Muscle of arm (tissue), 12 donors: Measurements from ENCODE around the gene PC. TPM values are rescaled to one million over a fixed set of nuclear protein-coding genes. Genes with fewer than 3 reads are reported as not detected.

Experiments used
- DNase-seq: peaks from one replicate; pipeline ENCODE4 v3.0.0-alpha.2; 2013
- polyA plus RNA-seq, 12 donors: library from polyadenylated mRNA; unstranded; fragments of 120-200 nt; gene quantifications; one replicate each; pipeline ENCODE4 v1.2.1, GENCODE V29; 2013; ENCODE audit not compliant: insufficient read length in 12 of 12

PC gene
- polyA plus RNA-seq, 12 donors: 5.3 to 22.8 (median 15.5) TPM; not detected in 1

- no peak for DNase-seq
Observed at GRCh38 chr11:66867425-66868040, 90.7 kb downstream of the PC start.

- DNase-seq: peak; percentile 28
Observed at GRCh38 chr11:66866511-66866986, 91.6 kb downstream of the PC start.

GRCh38 chr11:66866007-66866406 lies 92.2 kb downstream of the PC start:
- no peak for DNase-seq

- no peak for DNase-seq
Observed at GRCh38 chr11:66864924-66865697, 93.1 kb downstream of the PC start.

- DNase-seq: no peak
Observed at GRCh38 chr11:66864172-66864901, 93.8 kb downstream of the PC start.

- DNase-seq: no peak
Observed at GRCh38 chr11:66863428-66864125, 94.6 kb downstream of the PC start.

- DNase-seq: no peak
Observed at GRCh38 chr11:66862559-66863037, 95.6 kb downstream of the PC start.

- DNase-seq: no peak
Observed at GRCh38 chr11:66861774-66862558, 96.2 kb downstream of the PC start.

- DNase-seq: no peak
Observed at GRCh38 chr11:66861038-66861773, 97.0 kb downstream of the PC start.

GRCh38 chr11:66860449-66860831 lies 97.7 kb downstream of the PC start:
- no peak for DNase-seq

- DNase-seq: no peak
Observed at GRCh38 chr11:66859686-66860448, 98.3 kb downstream of the PC start.

- no peak for DNase-seq
Observed at GRCh38 chr11:66858939-66859685, 99.1 kb downstream of the PC start.

- no peak for DNase-seq
Observed at GRCh38 chr11:66858186-66858938, 99.8 kb downstream of the PC start.

GRCh38 chr11:66857927-66858185 lies 100.3 kb downstream of the PC start:
- no peak for DNase-seq

- no peak for DNase-seq
Observed at GRCh38 chr11:66857234-66857926, 100.8 kb downstream of the PC start.

GRCh38 chr11:66856496-66857233 lies 101.5 kb downstream of the PC start, which contains the start of gene LRFN4:
TSS of gene LRFN4 (plus strand) at chr11:66857064. CDS start at chr11:66857745, 681 bp downstream.
- no peak for DNase-seq
